Tibial nerve (tissue), 4 donors: ENCODE measurements around the gene PCDHGA8. TPM values are rescaled to one million over a fixed set of nuclear protein-coding genes. Genes with fewer than 3 reads are reported as not detected.
"Not testable (repeated sequence)": the region's sequence is repeated elsewhere in the genome, so short reads cannot be mapped to it uniquely, and the experiment has no call there.

Experiments
- DNase-seq, 2 donors: peaks; one replicate each; pipeline ENCODE4 v3.0.0-alpha.2; 2019; ENCODE audit warnings: low spot score in 2 of 2
- H3K27ac ChIP-seq, 4 donors: fragments of 200-600 bp; sonication (generic) in 3 of 4; one replicate each; pipeline ENCODE4 v1.5.1; 2017 to 2019; ENCODE audit warnings: mild to moderate bottlenecking in 1 of 4
- H3K27me3 ChIP-seq, 2 donors: fragments of 200-600 bp; sonication (generic) in 1 of 2; one replicate each; pipeline versions ENCODE4 v1.5.1 to v1.6.0; 2017 to 2019
- H3K36me3 ChIP-seq, 3 donors: fragments of 200-600 bp; sonication (generic); one replicate each; pipeline ENCODE4 v1.5.1; 2018 to 2019
- H3K4me1 ChIP-seq, 4 donors: fragments of 200-600 bp; sonication (generic) in 3 of 4; one replicate each; pipeline ENCODE4 v1.5.1; 2017 to 2019
- H3K4me3 ChIP-seq, 4 donors: fragments of 200-600 bp; sonication (generic) in 3 of 4; one replicate each; pipeline ENCODE4 v1.5.1; 2017 to 2019; ENCODE audit warnings: mild to moderate bottlenecking in 1 of 4, moderate library complexity in 1 of 4
- H3K9me3 ChIP-seq, 4 donors: fragments of 200-600 bp; sonication (generic) in 3 of 4; one replicate each; pipeline ENCODE4 v1.5.1; 2017 to 2019
- CTCF ChIP-seq, 5 experiments: fragments of 200-600 bp in 3 of 5; fragments of 450-650 bp in 2 of 5; sonication (generic) in 3 of 5; IDR thresholded peaks; one replicate each; pipeline ENCODE4 v1.5.1; 2016 to 2019; ENCODE audit warnings: antibody characterized with exemption in 5 of 5, mild to moderate bottlenecking in 3 of 5, moderate library complexity in 2 of 5
- EP300 ChIP-seq, 2 donors: sonication (generic); formaldehyde crosslinking; IDR thresholded peaks; one replicate each; pipeline ENCODE4 v1.6.1; 2017; ENCODE audit warnings: antibody characterized with exemption in 2 of 2, mild to moderate bottlenecking in 1 of 2
- POLR2A ChIP-seq, 2 donors: fragments of 450-650 bp; IDR thresholded peaks; one replicate each; pipeline ENCODE4 v1.6.1; 2017; ENCODE audit warnings: antibody characterized with exemption in 2 of 2, mild to moderate bottlenecking in 2 of 2, moderate library complexity in 2 of 2
- WGBS, 2 donors: methylation state at CpG; one replicate each; pipeline ENCODE4 v1.1.5; 2018; 5-methylcytosine and 5-hydroxymethylcytosine counted together
- total RNA-seq, 4 donors: library from RNA; depleted of rRNA; stranded (reverse); fragments of >200 nt; gene quantifications; one replicate each; pipeline ENCODE4 v1.1.0, GENCODE V29; 2016

The PCDHGA8 gene
- total RNA-seq, 4 donors from 2014 or later, result 5.5 to 9.3 (median 6.6) TPM

GRCh38 chr5:141371572-141372475 is 20.6 kb upstream of the PCDHGA8 start:
- TF ChIP-seq EP300 (IDR thresholded peaks at IDR 0.05), result no peak
- Histone ChIP-seq H3K36me3 (peaks cover 0 to 29% (median 0%) of the 10 kb centered on the region in 3 donors), H3K4me3 (no peak overlapping the region), H3K4me1 (no peaks in the 10 kb centered on the region), H3K27ac (no peak overlapping the region), H3K27me3 (no peaks in the 10 kb centered on the region), H3K9me3 (peaks cover 0 to 99% (median 44%) of the 10 kb centered on the region in 4 donors)
- no peak for DNase-seq
- WGBS, 2 donors, result 41 to 42% methylated on average over 39 to 58 of the region's 69 CpGs

GRCh38 chr5:141373673-141374317 is 18.6 kb upstream of the PCDHGA8 start, which contains the start of gene PCDHGA6:
Gene PCDHGA6, plus strand, starts transcription at chr5:141373891. Its CDS starts 193 bp downstream, at chr5:141374084.
- H3K27ac ChIP-seq, result no peak within 1 kb of the TSS
- DNase-seq, result no peak
- H3K27me3 ChIP-seq, result no peaks in the 10 kb centered on the region
- no peaks in the 10 kb centered on the region for H3K4me1 ChIP-seq
- H3K9me3 ChIP-seq, result peaks cover 0 to 99% (median 49%) of the 10 kb centered on the region in 4 donors
- peaks cover 0 to 32% (median 0%) of the 10 kb centered on the region in 3 donors for H3K36me3 ChIP-seq
- peak in 1 of 5 experiments; percentile 22 for TF ChIP-seq CTCF (IDR thresholded peaks at IDR 0.05)
- TF ChIP-seq POLR2A (IDR thresholded peaks at IDR 0.05), result no peak
- WGBS, 2 donors, result 15 to 23% methylated on average over 24 to 27 of the region's 27 CpGs
- H3K4me3 ChIP-seq, result peak within 1 kb of the TSS in 2 of 4 donors; percentile 3 to 29

- Histone ChIP-seq H3K27me3 (no peaks in the 10 kb centered on the region), H3K4me1 (no peaks in the 10 kb centered on the region), H3K9me3 (peaks cover 0 to 99% (median 51%) of the 10 kb centered on the region in 4 donors), H3K4me3 (no peak overlapping the region), H3K27ac (no peak overlapping the region), H3K36me3 (peaks cover 0 to 35% (median 0%) of the 10 kb centered on the region in 3 donors)
- DNase-seq, result no peak
- no peak for TF ChIP-seq CTCF (IDR thresholded peaks at IDR 0.05)
- TF ChIP-seq EP300 (IDR thresholded peaks at IDR 0.05), result no peak
- no peak for TF ChIP-seq POLR2A (IDR thresholded peaks at IDR 0.05)
- WGBS, 2 donors, result 58 to 68% methylated on average over 14 of the region's 14 CpGs
Observed at GRCh38 chr5:141374627-141375026, 17.8 kb upstream of the PCDHGA8 start.

GRCh38 chr5:141375444-141376155 is 16.8 kb upstream of the PCDHGA8 start:
- not testable (repeated sequence) for DNase-seq
- 38 to 63% methylated on average over 12 to 37 of the region's 48 CpGs for WGBS, 2 donors

GRCh38 chr5:141382469-141383294 is 9.8 kb upstream of the PCDHGA8 start, which contains the start of gene PCDHGA7:
Gene PCDHGA7, plus strand, starts transcription at chr5:141382742. Its CDS starts 158 bp downstream, at chr5:141382900.
- Histone ChIP-seq H3K27ac (no peak within 1 kb of the TSS), H3K27me3 (no peaks in the 10 kb centered on the region), H3K4me1 (no peaks in the 10 kb centered on the region), H3K9me3 (peaks cover 0 to 100% (median 48%) of the 10 kb centered on the region in 4 donors), H3K4me3 (peak within 1 kb of the TSS in 1 of 4 donors; percentile 21), H3K36me3 (peaks cover 0 to 40% (median 0%) of the 10 kb centered on the region in 3 donors)
- no peak for TF ChIP-seq EP300 (IDR thresholded peaks at IDR 0.05)
- DNase-seq, result no peak
- WGBS, 2 donors, result 19 to 20% methylated on average over 32 to 36 of the region's 37 CpGs

More at GRCh38 chr5:141375444-141376155, 16.8 kb upstream of the PCDHGA8 start:
- H3K27ac ChIP-seq, H3K4me1 ChIP-seq, H3K4me3 ChIP-seq, H3K27me3 ChIP-seq: not testable (repeated sequence)
- H3K9me3 ChIP-seq, result peaks cover 0 to 99% (median 48%) of the 10 kb centered on the region in 4 donors
- peaks cover 0 to 31% (median 0%) of the 10 kb centered on the region in 3 donors for H3K36me3 ChIP-seq
